Medulla oblongata (tissue), 1 donor: ENCODE results near the gene SORCS2.
A peak's percentile ranks its signal among the peaks of the same experiment; 100 is the strongest.

ENCODE experiments used
- DNase-seq: peaks from one replicate; pipeline ENCODE4 v3.0.0-alpha.2; 2015; ENCODE audit errors: extremely low spot score

Gene SORCS2

GRCh38 chr4:7371210-7371941 lies 179.0 kb downstream of the SORCS2 start:
- no peak for DNase-seq

- no peak for DNase-seq
These were observed 180.3 kb downstream of the SORCS2 start for GRCh38 chr4:7372673-7373072.

- DNase-seq: no peak
These were observed 182.2 kb downstream of the SORCS2 start for GRCh38 chr4:7374571-7374970.

- DNase-seq: peak; percentile 52
These were observed 183.1 kb downstream of the SORCS2 start for GRCh38 chr4:7375427-7375826.

DNA sequence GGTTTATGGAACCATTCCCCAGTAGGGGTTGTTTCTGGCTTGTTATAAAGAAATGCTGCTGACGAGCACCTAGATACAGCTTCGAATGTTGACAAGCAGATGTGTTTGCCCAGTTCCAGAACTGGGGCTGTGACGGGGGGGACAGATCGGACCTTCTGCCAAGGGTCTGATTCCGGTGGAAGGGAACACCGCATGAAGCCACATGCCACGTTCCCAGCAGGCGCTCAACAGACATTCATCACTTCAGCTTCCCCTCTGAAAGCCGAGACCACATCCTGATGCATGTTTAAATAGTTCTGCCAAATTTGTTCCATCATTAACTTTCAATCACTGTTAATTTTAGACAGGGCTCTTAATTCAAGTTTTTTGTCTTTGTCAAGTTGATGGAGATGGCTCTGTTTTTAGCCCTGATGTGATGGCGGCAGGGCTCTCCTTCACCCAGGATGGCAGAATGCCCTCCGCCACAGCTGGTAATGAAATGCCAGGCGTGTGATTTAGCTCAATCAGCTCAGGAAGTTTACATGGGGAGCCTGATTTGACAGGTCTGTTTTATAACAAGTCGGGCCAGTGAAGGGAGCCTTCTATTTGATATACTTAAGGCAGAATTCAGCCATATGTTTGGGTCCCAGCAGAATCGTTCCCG lies 185.0 kb downstream of the SORCS2 start:
- no peak for DNase-seq

DNA sequence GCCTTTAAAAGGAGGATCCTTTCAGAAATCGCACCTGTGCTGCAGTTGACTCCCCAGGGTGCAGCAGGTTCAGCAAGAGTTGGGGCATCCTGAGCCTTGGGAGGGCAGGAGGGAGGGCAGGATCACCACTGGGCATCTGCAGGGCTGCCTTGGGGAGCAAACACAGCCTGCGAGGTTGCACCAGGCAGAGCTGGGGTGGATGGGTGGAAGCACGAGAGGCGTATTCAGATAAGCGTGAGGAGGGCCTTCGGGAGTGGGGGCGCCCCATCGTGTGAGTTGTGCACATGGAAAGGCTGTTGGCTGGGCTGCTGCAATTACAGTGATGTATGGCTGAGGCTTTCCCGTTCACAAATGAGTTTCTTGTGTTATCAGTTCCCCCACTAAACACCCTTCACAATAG lies 186.8 kb downstream of the SORCS2 start:
- no peak for DNase-seq

- no peak for DNase-seq
These were observed 187.4 kb downstream of the SORCS2 start for GRCh38 chr4:7379719-7380118.

DNA sequence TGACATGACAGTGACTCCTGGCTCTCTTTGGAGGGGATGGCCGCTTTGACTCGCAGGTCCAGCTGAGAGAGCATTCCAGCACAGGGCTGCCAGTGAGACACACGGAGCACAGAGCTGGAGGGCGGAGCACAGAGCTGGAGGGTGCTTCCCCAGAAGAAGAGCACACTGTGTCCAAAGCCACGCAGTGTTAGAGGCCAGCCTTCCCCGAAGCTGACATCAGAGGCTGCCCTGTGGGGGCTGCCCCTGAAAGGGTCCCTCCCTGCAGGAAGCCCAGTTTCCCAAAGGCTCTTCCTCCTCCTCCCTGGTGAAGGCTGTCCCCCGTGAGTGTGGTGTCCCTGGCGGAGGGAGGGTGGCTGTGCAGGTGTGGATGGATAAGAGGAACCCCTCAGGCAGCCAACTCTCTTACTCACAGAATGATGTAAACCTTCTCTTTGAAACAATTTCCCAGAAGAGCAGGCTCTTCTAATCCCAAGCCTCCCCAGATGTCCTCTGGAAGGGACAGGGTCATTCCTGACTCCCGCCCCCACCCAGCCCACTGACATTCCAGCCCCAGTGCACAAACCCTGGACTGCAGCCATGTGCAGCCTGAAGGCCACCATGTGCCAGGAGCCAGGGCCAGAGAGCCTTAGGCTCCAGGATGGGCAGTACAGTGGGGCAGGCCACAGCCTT lies 189.0 kb downstream of the SORCS2 start:
- DNase-seq: no peak

DNA sequence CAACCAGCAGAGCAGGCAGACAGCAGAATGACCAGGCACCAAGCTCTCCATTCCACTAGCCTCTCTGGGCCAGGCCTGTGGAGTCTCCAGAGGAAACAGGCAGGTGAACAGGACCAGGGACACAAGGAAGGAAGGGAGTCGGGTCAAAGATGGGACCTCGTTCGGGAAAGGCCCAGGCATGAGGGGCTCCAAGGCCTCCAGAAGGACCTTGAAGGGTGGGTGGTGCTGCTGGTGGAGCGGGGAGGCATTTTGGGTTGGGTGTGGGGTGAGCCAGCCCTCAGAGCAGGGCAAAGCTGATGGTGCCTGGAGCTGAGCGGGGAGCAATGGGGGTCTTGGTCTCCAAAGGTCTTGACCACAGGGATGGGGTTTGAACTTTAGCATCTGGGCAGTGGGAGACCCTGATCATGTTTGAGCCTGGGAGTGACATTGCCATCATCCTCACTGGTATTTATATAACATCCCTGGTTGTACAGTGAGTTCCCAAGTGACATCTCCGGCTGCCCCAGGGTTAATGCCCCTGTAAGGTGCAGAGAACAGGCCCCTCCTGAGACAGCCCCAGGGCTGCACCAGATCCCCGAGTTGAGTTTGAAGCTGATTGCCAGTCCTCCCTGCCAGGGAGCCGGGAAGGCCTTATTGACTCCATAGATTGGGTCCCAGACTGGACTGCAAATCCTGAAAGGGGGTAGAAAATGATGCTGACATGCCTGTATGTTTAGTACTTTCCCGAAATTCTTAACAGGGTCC lies 189.7 kb downstream of the SORCS2 start:
- no peak for DNase-seq

GRCh38 chr4:7382634-7383014 lies 190.3 kb downstream of the SORCS2 start:
- no peak for DNase-seq

DNA sequence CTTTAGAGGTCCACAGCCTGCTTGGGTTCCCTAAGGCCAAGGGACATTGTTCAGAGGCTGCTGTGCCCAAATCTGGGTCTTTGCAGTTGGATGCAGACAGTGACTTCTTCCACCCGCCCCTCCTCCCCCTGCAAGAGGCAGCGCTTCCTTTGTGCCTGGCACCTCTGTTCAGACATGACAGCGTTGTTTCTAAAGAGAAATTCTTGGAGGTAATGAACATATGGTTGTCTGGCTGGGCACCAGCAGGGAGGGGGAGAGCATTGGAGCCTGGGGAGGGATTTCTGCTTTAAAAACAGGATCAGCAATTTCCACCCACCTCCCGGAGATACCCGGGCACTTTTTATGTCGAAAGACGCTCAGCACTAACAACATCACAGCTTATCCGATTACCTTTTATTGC lies 190.9 kb downstream of the SORCS2 start:
- DNase-seq: no peak

DNA sequence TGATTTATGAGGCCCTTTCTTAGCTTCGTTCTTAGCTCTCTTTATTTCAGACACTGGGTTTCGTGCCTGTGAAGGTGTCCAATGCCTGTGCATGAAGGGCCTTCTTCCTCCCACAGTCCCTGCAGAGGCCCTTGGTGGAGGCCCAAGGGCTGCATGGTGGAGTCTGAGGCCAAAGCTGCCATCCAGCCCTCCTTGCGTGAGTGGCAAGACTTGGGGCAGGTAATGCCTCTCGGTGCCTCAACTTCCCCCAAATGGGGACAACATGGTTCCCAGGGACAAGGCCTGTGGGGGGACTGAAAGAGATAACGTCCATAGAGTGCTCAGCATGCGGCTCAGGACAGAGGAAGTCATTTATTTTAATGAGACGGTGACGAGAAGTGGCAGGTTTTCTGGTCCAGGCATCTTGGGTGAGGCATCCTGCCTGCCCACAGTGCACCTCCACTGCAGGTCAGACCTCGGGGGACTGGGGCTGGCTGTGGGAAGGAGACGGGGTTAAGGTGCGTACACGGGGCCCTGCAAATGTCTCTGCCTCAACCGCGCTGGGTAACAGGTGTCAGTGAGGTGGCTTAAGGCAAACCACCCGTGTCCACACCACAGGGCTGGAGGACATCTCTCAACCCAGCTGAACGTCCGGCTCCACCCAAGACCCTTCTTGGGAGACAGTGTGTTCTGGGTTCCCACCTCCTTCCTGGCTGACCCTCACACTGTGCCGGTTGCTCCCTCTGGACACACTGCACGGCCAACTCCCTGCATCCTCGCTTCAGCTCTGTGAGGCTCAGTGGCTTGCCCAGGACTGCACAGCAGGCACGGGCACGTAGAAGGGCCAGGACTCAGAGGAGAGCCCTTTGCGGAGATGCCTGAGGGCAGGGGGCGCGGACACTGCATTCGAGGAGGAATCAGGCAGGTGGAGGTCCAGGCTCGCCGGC lies 191.9 kb downstream of the SORCS2 start:
- DNase-seq: no peak

DNA sequence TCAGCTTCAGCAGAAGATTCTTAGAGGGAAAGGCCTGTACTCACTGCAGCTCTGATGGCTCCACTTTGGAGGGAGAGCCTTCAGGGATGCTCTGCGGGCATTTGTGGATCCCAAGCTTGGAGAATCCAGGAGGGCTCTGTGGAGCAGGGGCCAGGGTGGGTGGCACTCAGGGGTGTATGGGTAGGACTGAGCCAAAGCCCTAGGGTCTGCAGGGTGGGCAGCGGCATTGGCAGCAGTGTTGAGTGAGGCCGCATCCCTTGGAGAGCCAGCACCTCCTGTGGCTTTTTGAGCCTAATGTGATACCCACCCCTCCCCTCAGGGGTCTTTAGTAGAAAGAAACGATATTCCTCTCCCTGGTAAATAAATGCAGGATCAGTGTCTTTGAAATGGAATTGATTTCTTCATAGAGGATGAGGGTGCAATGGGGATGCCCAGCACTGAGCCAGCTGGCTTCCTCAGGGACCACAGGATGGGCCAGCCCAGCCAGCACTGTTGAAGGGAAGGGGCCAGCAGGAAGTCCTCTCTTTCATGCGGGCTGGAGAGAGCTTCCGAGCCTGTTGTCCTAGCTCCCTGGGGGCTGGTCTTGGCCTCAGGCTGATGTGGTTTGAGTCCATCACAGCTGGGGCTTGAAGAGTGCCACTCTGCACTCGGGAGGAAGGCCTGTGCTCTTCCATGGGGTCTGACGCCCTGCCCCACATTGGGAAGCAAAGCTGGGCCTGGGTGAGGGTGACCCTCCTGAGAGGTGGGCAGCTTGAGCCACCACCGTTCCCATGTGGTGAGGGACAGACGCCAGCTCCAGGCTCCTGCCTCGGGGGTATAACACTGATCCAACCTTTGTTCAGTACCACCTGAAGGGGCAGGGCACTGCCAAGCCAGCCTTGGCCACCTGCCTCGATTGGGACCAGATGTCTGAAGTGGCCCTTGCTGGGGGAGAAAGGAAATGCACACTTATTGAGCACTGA lies 192.9 kb downstream of the SORCS2 start:
- DNase-seq: no peak

- DNase-seq: no peak
These were observed 195.6 kb downstream of the SORCS2 start for GRCh38 chr4:7387925-7388324.

DNA sequence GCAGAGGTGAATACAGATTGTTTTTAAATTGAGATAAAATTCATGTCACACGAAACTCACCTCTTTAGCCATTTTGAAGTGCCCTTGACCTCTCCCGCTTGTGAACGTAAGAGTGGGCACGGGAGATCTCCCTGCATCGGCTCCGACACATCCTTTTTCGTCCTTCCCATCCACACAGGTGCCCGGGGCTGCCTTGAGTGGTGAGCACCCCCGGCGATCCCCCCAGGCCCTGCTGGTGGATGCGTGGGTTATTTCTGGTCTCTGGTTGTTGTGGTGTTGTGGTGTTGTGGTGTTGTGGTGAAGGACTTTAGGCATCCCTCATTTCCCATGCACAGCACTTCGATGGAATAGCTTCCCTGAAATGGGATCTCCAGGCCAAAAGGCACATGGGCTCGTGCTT lies 196.3 kb downstream of the SORCS2 start:
- no peak for DNase-seq

DNA sequence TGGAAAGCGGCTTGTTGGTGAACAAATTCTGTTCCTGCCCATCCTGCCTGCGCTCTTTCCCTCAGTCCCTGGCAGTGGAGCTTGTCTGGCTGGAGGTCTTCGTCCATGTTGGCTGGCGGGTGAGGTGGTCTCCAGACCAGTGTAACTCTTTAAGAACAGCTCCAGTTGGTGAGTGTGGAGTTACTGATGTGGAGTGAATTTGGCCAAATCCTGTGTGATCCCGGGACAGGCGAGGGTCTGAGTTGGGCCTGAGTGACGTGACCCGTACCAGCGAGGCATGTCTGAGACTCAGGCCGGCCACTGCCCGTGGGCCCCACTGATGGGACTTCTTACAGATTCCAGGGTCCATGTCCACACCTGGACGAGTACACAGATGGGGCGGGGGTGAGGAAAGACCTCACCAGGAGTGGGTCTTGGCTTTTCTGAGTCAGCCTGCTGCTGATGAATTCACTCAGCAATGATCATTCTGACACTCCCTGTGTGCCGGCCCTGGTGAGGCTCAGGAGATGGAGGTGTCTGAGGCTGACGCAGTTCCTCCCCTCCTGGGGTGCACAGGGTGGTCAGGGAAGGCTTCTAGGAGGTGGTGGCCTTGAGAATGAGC lies 196.9 kb downstream of the SORCS2 start:
- no peak for DNase-seq

DNA sequence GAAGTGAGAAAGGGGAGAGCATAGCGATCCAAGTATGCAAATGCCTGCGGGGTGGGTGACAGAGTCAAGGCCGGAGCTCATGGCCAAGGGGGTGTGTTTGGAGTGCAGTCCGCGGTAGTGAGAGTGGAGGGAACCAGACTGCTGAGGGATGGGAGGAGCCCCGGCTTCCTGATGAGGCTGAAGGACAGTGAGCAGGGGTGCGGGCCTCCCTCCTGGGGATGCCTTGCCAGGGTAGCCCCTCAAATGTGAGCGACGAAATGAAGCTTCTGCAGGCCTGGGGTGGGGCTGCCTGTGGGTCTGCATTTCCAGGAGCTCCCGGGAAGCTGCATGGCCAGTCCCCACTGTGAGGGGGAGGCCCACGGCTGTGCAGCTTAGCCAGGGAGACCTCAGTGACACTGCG lies 197.4 kb downstream of the SORCS2 start:
- no peak for DNase-seq

GRCh38 chr4:7390336-7390735 lies 198.0 kb downstream of the SORCS2 start:
- DNase-seq: no peak

DNA sequence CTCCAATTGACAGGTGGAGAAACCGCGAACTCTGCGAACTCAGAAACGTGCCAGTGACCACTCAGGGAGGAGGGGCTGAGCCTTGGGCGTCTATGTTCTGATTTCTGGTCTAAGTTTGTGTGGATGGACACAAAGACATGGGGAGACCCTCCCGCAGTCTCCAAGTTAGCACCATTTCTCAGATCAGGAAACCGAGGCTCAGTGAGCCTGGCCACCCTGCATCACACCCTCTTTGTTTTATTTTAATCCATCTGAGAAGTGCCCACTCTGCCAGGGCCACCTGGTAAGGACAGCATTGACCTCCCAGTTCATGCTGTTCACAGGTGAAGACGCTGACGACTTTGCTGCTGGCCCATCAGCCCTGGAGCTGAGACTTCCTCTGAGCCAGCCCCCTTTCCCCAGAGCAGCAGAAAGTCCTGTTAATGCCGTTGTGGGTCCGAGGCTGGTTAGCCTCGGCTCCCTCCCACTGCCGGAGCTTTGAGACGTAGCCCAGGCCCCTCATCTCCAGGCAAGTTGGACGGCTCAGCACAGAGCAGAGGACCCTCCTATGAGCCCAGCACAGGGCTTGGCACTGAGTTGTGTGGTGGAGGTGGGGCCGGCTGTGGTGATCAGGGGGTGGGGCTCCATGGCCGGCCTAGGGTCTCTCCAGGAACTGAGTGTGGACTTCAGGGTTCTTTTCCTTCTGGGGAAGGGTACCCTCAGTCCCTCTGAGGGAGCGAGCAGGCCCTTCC lies 198.7 kb downstream of the SORCS2 start:
- DNase-seq: no peak
